T-helper 22 cell (primary cell): Measurements from ENCODE around the gene TRMT2A.

Experiments
- DNase-seq: peaks from one replicate; pipeline ENCODE4 v3.0.0-alpha.2; 2020; ENCODE audit warnings: low read depth

The TRMT2A gene

GRCh38 chr22:20132686-20133246 lies 15.7 kb upstream of the TRMT2A start:
- no peak for DNase-seq

GRCh38 chr22:20131859-20132685 lies 15.0 kb upstream of the TRMT2A start:
- peak; percentile 12 for DNase-seq

GRCh38 chr22:20131597-20131858 lies 14.5 kb upstream of the TRMT2A start, which contains the start of gene ZDHHC8:
ZDHHC8 (plus strand) TSS chr22:20131804; CDS start chr22:20131948, 144 bp downstream.
- peak; percentile 38 for DNase-seq

GRCh38 chr22:20130731-20131596 lies 13.9 kb upstream of the TRMT2A start:
- DNase-seq: peak; percentile 72

GRCh38 chr22:20130319-20130718 lies 13.3 kb upstream of the TRMT2A start:
- DNase-seq: no peak

GRCh38 chr22:20129747-20130014 lies 12.7 kb upstream of the TRMT2A start:
- no peak for DNase-seq

- DNase-seq: peak; percentile 23
Measured at GRCh38 chr22:20128902-20129746, 12.1 kb upstream of the TRMT2A start.

GRCh38 chr22:20128619-20128901 lies 11.5 kb upstream of the TRMT2A start:
- DNase-seq: no peak

GRCh38 chr22:20127869-20128618 lies 11.0 kb upstream of the TRMT2A start:
- DNase-seq: no peak

GRCh38 chr22:20127318-20127868 lies 10.4 kb upstream of the TRMT2A start:
- no peak for DNase-seq

GRCh38 chr22:20126284-20127029 lies 9.4 kb upstream of the TRMT2A start:
- no peak for DNase-seq

GRCh38 chr22:20125201-20126174 lies 8.5 kb upstream of the TRMT2A start:
- no peak for DNase-seq

GRCh38 chr22:20124083-20124787 lies 7.2 kb upstream of the TRMT2A start:
- DNase-seq: no peak

GRCh38 chr22:20123366-20124082 lies 6.5 kb upstream of the TRMT2A start:
- no peak for DNase-seq

- no peak for DNase-seq
Measured at GRCh38 chr22:20121856-20122415, 4.9 kb upstream of the TRMT2A start.

GRCh38 chr22:20118300-20119020 lies 1.4 kb upstream of the TRMT2A start:
- DNase-seq: no peak

GRCh38 chr22:20117633-20118299 lies 740 bp upstream of the TRMT2A start:
- peak; percentile 41 for DNase-seq
